ENCODE data around the gene ELP6.
A peak's percentile ranks its signal among the peaks of the same experiment; 100 is the strongest.
"Not testable (repeated sequence)": the region's sequence is repeated elsewhere in the genome, so short reads cannot be mapped to it uniquely, and the experiment has no call there.

Gene ELP6

DNA sequence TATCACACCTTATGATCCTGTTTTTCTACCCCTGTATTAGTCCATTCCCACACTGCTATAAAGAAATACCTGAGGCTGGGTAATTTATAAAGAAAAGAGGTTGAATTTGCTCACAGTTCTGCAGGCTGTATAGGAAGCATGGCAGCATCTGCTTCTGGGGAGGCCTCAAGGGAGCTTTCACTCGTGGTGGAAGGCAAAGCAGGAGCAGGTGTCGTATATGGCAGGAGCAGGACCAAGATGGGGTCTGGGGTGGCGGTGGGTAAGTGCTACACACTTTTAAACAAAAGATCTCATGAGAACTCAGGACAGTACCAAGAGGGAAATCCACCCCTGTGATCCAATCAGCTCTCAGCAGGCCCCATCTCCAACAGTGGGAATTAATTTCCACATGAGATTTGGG is 22.3 kb downstream of the ELP6 start:
- no peaks in the 10 kb centered on the region for H3K27me3 Mint-ChIP-seq (ENCODE audit: low read depth)
- H3K27ac Mint-ChIP-seq: no peak overlapping the region

GRCh38 chr3:47487265-47487664 is 26.2 kb downstream of the ELP6 start:
- no peaks in the 10 kb centered on the region for H3K9me3 Mint-ChIP-seq
- H3K4me3 Mint-ChIP-seq: no peak overlapping the region
- peaks cover 6% of the 10 kb centered on the region for H3K36me3 Mint-ChIP-seq (ENCODE audit: low read depth)
- no peak overlapping the region for H3K27ac Mint-ChIP-seq
- H3K4me1 Mint-ChIP-seq (ENCODE audit: low read depth): no peaks in the 10 kb centered on the region
- H3K27me3 Mint-ChIP-seq (ENCODE audit: low read depth): no peaks in the 10 kb centered on the region

More for the DNA sequence above, 22.3 kb downstream of the ELP6 start:
- peaks cover 9% of the 10 kb centered on the region for H3K36me3 Mint-ChIP-seq (ENCODE audit: low read depth)
- no peak overlapping the region for H3K4me3 Mint-ChIP-seq
- no peaks in the 10 kb centered on the region for H3K9me3 Mint-ChIP-seq
- H3K4me1 Mint-ChIP-seq (ENCODE audit: low read depth): no peaks in the 10 kb centered on the region

DNA sequence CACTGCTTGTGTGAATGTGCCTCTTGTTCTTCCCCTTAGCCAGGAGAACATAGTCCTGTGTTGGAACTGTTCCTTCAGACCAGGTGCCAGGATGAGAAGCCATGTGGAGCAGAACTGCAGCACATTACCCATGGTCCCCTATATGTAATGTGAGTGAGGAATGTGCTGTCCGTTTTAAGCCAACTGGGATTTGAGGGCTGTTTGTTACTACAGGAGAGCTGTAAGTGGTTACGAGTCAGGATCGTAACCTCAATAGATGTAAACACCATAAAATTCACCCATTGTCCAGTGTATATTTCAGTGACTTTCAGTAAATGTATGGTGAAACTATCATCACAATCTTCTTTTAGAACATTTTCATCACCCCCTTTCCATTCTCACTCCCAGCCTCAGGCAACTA is 27.7 kb downstream of the ELP6 start:
- H3K27me3 Mint-ChIP-seq (ENCODE audit: low read depth): no peaks in the 10 kb centered on the region
- no peak overlapping the region for H3K4me3 Mint-ChIP-seq
- H3K27ac Mint-ChIP-seq: no peak overlapping the region
- H3K36me3 Mint-ChIP-seq (ENCODE audit: low read depth): peaks cover 6% of the 10 kb centered on the region
- H3K9me3 Mint-ChIP-seq: no peaks in the 10 kb centered on the region
- H3K4me1 Mint-ChIP-seq (ENCODE audit: low read depth): no peaks in the 10 kb centered on the region

DNA sequence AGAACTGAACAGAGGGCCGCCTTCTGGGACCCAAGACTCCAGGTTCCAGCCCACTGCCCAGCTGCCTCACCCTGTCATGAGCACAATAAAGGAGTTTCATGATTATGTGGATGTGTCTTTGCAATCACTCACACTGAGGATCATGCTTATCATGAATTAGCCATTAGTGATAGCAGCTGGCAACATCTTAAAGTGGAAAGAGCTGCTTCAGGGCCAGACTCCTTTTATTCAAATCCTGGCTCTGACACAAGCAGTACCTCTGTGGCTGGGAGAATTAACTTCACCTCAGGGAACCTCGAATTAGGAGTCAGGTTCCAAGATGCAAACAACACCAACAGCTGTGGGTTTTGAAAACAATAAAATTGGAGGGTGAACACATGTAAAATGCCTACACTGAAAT is 31.1 kb downstream of the ELP6 start:
- H3K4me1 Mint-ChIP-seq (ENCODE audit: low read depth): no peaks in the 10 kb centered on the region
- H3K36me3 Mint-ChIP-seq (ENCODE audit: low read depth): peaks cover 6% of the 10 kb centered on the region
- no peaks in the 10 kb centered on the region for H3K9me3 Mint-ChIP-seq

GRCh38 chr3:47481763-47482162 is 31.7 kb downstream of the ELP6 start:
- H3K4me1 Mint-ChIP-seq (ENCODE audit: low read depth); H3K27ac Mint-ChIP-seq; H3K36me3 Mint-ChIP-seq (ENCODE audit: low read depth); H3K4me3 Mint-ChIP-seq; H3K9me3 Mint-ChIP-seq; H3K27me3 Mint-ChIP-seq (ENCODE audit: low read depth): not testable (repeated sequence)

More for the DNA sequence above, 31.1 kb downstream of the ELP6 start:
- H3K27ac Mint-ChIP-seq: no peak overlapping the region
- no peak overlapping the region for H3K4me3 Mint-ChIP-seq
- H3K27me3 Mint-ChIP-seq (ENCODE audit: low read depth): no peaks in the 10 kb centered on the region

DNA sequence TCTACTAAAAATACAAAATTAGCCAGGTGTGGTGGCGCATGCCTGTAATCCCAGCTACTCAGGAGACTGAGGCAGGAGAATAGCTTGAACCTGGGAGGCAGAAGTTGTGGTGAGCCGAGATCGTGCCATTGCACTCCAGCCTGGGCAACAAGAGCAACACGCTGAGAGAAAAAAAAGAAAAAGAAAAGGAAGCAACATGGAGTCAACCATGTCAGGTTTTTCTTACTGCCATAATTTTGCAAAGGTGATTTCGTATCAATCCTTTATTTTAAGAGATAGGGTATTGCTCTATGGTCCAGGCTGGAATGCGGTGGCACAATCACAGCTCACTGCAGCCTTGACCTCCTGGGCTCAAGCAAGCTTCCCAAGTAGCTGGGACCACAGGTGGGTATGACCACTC is 33.2 kb downstream of the ELP6 start:
- not testable (repeated sequence) for H3K27me3 Mint-ChIP-seq (ENCODE audit: low read depth); H3K4me1 Mint-ChIP-seq (ENCODE audit: low read depth); H3K4me3 Mint-ChIP-seq

DNA sequence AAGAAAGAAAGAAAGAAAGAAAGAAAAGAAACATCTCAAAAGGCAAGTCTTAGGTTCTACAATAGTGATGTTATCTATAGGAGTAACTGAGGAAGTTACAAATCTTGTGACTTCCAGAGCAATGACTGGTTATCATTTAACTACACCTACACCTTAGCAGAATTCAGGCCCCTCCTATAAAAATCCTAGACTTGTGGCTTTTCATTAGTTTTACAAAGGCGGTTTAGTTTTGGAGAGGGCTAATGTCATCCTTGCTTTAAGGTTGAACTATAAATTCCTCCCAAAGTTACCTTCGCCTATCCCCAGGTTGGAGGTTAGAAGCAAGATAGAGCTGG is 33.7 kb downstream of the ELP6 start:
- no peaks in the 10 kb centered on the region for H3K27me3 Mint-ChIP-seq (ENCODE audit: low read depth)
- H3K27ac Mint-ChIP-seq: no peak overlapping the region
- H3K36me3 Mint-ChIP-seq (ENCODE audit: low read depth): no peaks in the 10 kb centered on the region
- H3K9me3 Mint-ChIP-seq: no peaks in the 10 kb centered on the region
- peaks cover 7% of the 10 kb centered on the region for H3K4me1 Mint-ChIP-seq (ENCODE audit: low read depth)
- H3K4me3 Mint-ChIP-seq: no peak overlapping the region

More for the DNA sequence above, 33.2 kb downstream of the ELP6 start:
- not testable (repeated sequence) for H3K9me3 Mint-ChIP-seq; H3K27ac Mint-ChIP-seq; H3K36me3 Mint-ChIP-seq (ENCODE audit: low read depth)

GRCh38 chr3:47478022-47478421 is 35.5 kb downstream of the ELP6 start:
- Mint-ChIP-seq H3K27me3 (ENCODE audit: low read depth) (no peaks in the 10 kb centered on the region), H3K4me1 (ENCODE audit: low read depth) (peaks cover 21% of the 10 kb centered on the region), H3K27ac (peak overlapping the region; percentile 31), H3K9me3 (no peaks in the 10 kb centered on the region), H3K4me3 (peak overlapping the region; percentile 21), H3K36me3 (ENCODE audit: low read depth) (no peaks in the 10 kb centered on the region)

GRCh38 chr3:47476644-47477199 is 36.8 kb downstream of the ELP6 start:
- Mint-ChIP-seq H3K27ac (no peak overlapping the region), H3K36me3 (ENCODE audit: low read depth) (no peaks in the 10 kb centered on the region)

DNA sequence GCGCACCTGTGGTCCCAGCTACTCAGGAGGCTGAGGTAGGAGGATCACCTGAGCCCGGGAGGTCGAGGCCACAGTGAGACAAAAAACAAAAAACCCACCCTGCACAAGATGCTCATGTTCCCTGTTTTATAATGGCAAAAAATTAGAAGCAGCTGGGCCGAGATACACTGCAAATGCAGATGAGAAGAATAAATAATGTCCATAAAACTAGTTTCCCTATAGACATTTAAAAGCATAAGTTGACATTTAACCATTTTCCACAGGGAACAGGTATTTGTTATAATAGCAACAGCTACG is 37.2 kb downstream of the ELP6 start:
- no peaks in the 10 kb centered on the region for H3K27me3 Mint-ChIP-seq (ENCODE audit: low read depth)
- no peaks in the 10 kb centered on the region for H3K36me3 Mint-ChIP-seq (ENCODE audit: low read depth)
- H3K27ac Mint-ChIP-seq: peak overlapping the region; percentile 90
- H3K9me3 Mint-ChIP-seq: no peaks in the 10 kb centered on the region
- H3K4me1 Mint-ChIP-seq (ENCODE audit: low read depth): peaks cover 21% of the 10 kb centered on the region
- peak overlapping the region; percentile 92 for H3K4me3 Mint-ChIP-seq

More at GRCh38 chr3:47476644-47477199, 36.8 kb downstream of the ELP6 start:
- H3K9me3 Mint-ChIP-seq: no peaks in the 10 kb centered on the region
- no peaks in the 10 kb centered on the region for H3K27me3 Mint-ChIP-seq (ENCODE audit: low read depth)
- H3K4me1 Mint-ChIP-seq (ENCODE audit: low read depth): peaks cover 21% of the 10 kb centered on the region
- peak overlapping the region; percentile 92 for H3K4me3 Mint-ChIP-seq

DNA sequence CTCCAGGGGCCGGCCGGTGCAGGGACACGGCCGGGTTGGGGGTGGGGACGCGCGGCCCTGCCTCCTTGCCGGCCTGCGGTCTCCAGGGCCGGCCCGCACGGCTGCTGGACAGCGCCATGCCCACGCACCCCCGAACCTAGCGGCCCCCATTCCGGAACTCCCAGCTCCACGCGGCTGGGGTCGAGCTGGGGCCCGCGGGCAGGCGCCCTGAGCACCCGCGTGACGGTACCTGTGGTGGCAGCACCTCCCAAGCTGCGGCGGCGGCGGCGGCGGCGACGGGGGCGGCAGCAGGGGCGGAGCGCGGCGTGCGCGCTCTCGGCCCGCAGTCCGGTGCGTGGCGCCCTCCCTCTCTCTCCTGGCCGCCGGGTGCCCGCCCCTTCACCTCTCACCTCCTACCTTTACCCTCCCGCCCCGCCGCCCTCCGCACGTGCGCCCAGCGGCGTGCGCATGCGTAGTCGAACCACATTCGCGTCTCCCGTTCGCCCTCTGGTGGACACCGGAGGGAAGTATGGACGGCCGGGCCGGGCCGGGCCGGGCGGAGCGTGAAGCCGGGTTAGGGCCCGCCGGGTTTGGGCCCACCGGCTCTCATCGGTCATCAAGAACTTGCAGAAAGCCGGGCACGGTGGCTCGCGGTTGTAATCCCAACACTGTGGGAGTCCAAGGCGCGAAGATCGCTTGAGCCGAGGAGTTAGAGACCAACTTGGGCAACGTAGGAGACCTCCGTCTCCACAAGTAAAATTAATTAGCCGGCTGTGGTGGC is 37.8 kb downstream of the ELP6 start, which contains the start of gene SCAP:
SCAP (minus strand) TSS at position 372 of the 760 bp plus-strand sequence. CDS start 32,948 bp downstream, outside the sequence.
- H3K27me3 Mint-ChIP-seq (ENCODE audit: low read depth): no peaks in the 10 kb centered on the region
- peaks cover 21% of the 10 kb centered on the region for H3K4me1 Mint-ChIP-seq (ENCODE audit: low read depth)
- H3K36me3 Mint-ChIP-seq (ENCODE audit: low read depth): peaks cover 1% of the 10 kb centered on the region
- H3K9me3 Mint-ChIP-seq: no peaks in the 10 kb centered on the region
- peak within 1 kb of the TSS; percentile 90 for H3K27ac Mint-ChIP-seq
- peak within 1 kb of the TSS; percentile 92 for H3K4me3 Mint-ChIP-seq

GRCh38 chr3:47475029-47475569 is 38.4 kb downstream of the ELP6 start:
- Mint-ChIP-seq H3K27me3 (ENCODE audit: low read depth) (no peaks in the 10 kb centered on the region), H3K36me3 (ENCODE audit: low read depth) (peaks cover 3% of the 10 kb centered on the region), H3K4me1 (ENCODE audit: low read depth) (peaks cover 21% of the 10 kb centered on the region), H3K27ac (peak overlapping the region; percentile 81), H3K9me3 (no peaks in the 10 kb centered on the region), H3K4me3 (peak overlapping the region; percentile 91)

DNA sequence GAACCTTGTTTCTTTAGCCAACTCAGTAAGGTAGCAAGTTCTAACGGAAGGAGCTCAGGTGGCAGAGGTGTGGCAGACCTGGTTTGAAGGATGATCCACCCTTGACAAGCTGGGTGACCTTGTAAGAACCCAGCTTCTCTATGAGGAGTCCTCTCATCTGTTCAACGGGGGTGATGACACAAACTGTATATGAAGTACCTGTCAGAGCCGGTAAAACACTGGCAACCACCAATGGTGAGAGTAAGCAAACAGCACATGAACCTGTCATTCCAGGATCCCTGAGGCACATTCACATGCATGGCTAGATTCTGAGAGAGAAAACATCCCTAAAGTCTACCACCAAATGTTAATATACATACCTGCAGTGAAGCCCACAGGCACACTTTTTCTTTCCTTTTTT is 40.1 kb downstream of the ELP6 start:
- H3K4me3 Mint-ChIP-seq: peak overlapping the region; percentile 76
- no peak overlapping the region for H3K27ac Mint-ChIP-seq
- H3K36me3 Mint-ChIP-seq (ENCODE audit: low read depth): peaks cover 5% of the 10 kb centered on the region
- peaks cover 21% of the 10 kb centered on the region for H3K4me1 Mint-ChIP-seq (ENCODE audit: low read depth)
- H3K9me3 Mint-ChIP-seq: no peaks in the 10 kb centered on the region
- no peaks in the 10 kb centered on the region for H3K27me3 Mint-ChIP-seq (ENCODE audit: low read depth)

GRCh38 chr3:47469616-47470015 is 43.9 kb downstream of the ELP6 start:
- Mint-ChIP-seq H3K36me3 (ENCODE audit: low read depth) (peaks cover 21% of the 10 kb centered on the region), H3K4me1 (ENCODE audit: low read depth) (peaks cover 20% of the 10 kb centered on the region), H3K9me3 (peaks cover 6% of the 10 kb centered on the region), H3K27ac (no peak overlapping the region), H3K27me3 (ENCODE audit: low read depth) (no peaks in the 10 kb centered on the region), H3K4me3 (no peak overlapping the region)

GRCh38 chr3:47468315-47468714 is 45.2 kb downstream of the ELP6 start:
- H3K4me1 Mint-ChIP-seq (ENCODE audit: low read depth): peaks cover 10% of the 10 kb centered on the region
- peaks cover 21% of the 10 kb centered on the region for H3K36me3 Mint-ChIP-seq (ENCODE audit: low read depth)
- not testable (repeated sequence) for H3K4me3 Mint-ChIP-seq; H3K27ac Mint-ChIP-seq; H3K27me3 Mint-ChIP-seq (ENCODE audit: low read depth); H3K9me3 Mint-ChIP-seq

All from T-helper 1 cell treated with Interleukin-12 subunit alpha and Interleukin-12 subunit beta and Interleukin-4 antibody, amounts not matched to agents 30 μg/mL and 1 μg/mL, for 36 hours (primary cell).